WERI-Rb-1 (cell line): ENCODE data around the gene NMNAT2.
"Not testable (repeated sequence)": the region's sequence is repeated elsewhere in the genome, so short reads cannot be mapped to it uniquely, and the experiment has no call there.

Experiments used
- DNase-seq: peaks from one replicate; pipeline ENCODE4 v3.0.0-alpha.2; 2020
- H3K27ac ChIP-seq: fragments of 250-450 bp; sonication (Bioruptor Pico); 2 replicates; pipeline ENCODE4 v1.5.1; 2020; ENCODE audit warnings: mild to moderate bottlenecking, moderate library complexity
- H3K27me3 ChIP-seq: fragments of 250-450 bp; sonication (Bioruptor Pico); 2 replicates; pipeline ENCODE4 v1.5.1; 2021; ENCODE audit warnings: mild to moderate bottlenecking, low read depth, moderate library complexity; ENCODE audit not compliant: insufficient read depth, severe bottlenecking
- H3K36me3 ChIP-seq: fragments of 250-450 bp; sonication (Bioruptor Pico); 2 replicates; pipeline ENCODE4 v1.5.1; 2020; ENCODE audit warnings: mild to moderate bottlenecking, moderate library complexity
- H3K4me3 ChIP-seq: 2 replicates; pipeline ENCODE4 v1.5.1; 2011; ENCODE audit warnings: low read depth, mild to moderate bottlenecking, control low read depth, low read length
- H3K9me3 ChIP-seq: fragments of 250-450 bp; sonication (Bioruptor Pico); 2 replicates; pipeline ENCODE4 v1.5.1; 2021; ENCODE audit warnings: mild to moderate bottlenecking, moderate library complexity; ENCODE audit not compliant: severe bottlenecking
- CTCF ChIP-seq: IDR thresholded peaks from 2 replicates; pipeline ENCODE4 v1.5.1; 2011; ENCODE audit warnings: low read depth, mild to moderate bottlenecking, control low read depth, inconsistent platforms, low read length

Gene NMNAT2

DNA sequence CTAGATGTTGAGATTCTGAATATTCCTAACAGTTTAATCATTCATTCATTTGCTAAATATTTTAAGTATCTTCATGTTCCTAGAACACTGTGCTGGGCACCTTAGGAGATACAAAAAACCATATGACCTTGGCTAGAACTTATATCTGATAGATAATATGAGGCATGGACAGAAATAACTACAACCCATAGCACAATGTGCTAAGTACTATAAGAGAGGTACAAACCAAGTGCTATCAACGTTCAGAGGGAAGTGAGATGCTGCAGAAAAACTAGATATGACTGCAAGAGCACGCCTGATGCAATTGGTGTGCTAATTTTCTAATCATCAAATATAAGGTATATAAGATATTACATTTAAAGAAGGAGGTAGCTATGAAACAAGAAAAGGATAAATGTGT lies 10.7 kb downstream of the NMNAT2 start:
- no peaks in the 10 kb centered on the region for H3K27me3 ChIP-seq
- no peaks in the 10 kb centered on the region for H3K36me3 ChIP-seq
- DNase-seq: no peak

DNA sequence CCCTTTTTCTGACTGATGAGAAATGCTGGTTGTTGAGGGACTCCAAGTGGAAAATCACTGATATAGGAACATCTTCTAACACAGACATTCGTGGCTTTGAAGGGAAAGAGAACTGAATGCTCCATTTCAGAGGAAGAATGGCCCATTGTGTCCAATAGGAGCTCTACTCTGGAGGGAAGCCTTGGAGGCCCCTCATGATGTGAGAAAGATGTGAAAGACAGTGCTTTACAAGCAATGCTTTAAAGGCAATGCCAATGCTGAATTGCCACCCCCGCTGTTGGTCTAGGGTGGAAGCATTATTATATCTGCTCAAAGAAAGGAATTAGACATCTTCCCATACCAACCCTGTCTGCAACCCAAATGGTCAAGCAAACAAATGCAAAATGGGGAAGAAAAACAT lies 13.7 kb downstream of the NMNAT2 start:
- no peak for TF ChIP-seq CTCF
- Histone ChIP-seq H3K4me3 (no peak overlapping the region), H3K36me3 (no peaks in the 10 kb centered on the region), H3K27me3 (no peaks in the 10 kb centered on the region), H3K9me3 (no peaks in the 10 kb centered on the region), H3K27ac (no peak overlapping the region)
- no peak for DNase-seq

More for the DNA sequence above, 10.7 kb downstream of the NMNAT2 start:
- Histone ChIP-seq H3K27ac (no peak overlapping the region), H3K9me3 (no peaks in the 10 kb centered on the region), H3K4me3 (no peak overlapping the region)
- no peak for TF ChIP-seq CTCF

- H3K27me3 ChIP-seq: no peaks in the 10 kb centered on the region
- H3K4me3 ChIP-seq: no peak overlapping the region
- no peaks in the 10 kb centered on the region for H3K36me3 ChIP-seq
- no peaks in the 10 kb centered on the region for H3K9me3 ChIP-seq
- no peak for TF ChIP-seq CTCF
- H3K27ac ChIP-seq: no peak overlapping the region
- DNase-seq: no peak
Measured at GRCh38 chr1:183403498-183403897, 14.7 kb downstream of the NMNAT2 start.

- H3K36me3 ChIP-seq, H3K27ac ChIP-seq, DNase-seq, H3K27me3 ChIP-seq, H3K4me3 ChIP-seq, H3K9me3 ChIP-seq: not testable (repeated sequence)
Measured at GRCh38 chr1:183401565-183401964, 16.6 kb downstream of the NMNAT2 start.

- H3K27ac ChIP-seq: no peak overlapping the region
- TF ChIP-seq CTCF: no peak
- no peak overlapping the region for H3K4me3 ChIP-seq
- H3K36me3 ChIP-seq: no peaks in the 10 kb centered on the region
- no peaks in the 10 kb centered on the region for H3K9me3 ChIP-seq
- no peaks in the 10 kb centered on the region for H3K27me3 ChIP-seq
- DNase-seq: no peak
Measured at GRCh38 chr1:183394435-183394834, 23.7 kb downstream of the NMNAT2 start.

DNA sequence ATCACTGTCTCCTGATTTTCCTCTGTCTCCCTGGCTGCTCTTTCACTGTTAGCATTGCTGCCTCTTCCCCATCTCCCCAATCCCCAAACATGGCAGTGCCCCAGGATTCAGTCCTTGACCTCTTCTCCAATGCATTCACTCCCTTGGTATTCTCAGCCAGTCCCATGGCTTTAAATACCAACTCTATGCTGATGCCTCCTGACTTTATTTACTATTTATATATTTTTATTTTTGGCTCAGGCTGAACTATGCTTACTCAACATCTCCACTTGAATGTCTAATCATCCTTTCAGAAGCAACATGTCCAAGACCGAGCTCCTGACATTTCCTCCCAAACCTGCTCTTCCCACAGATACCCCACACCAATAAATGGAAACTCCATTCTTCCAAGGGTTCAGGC lies 26.3 kb downstream of the NMNAT2 start:
- no peaks in the 10 kb centered on the region for H3K9me3 ChIP-seq
- no peak overlapping the region for H3K27ac ChIP-seq
- H3K4me3 ChIP-seq: no peak overlapping the region
- no peak for TF ChIP-seq CTCF
- H3K27me3 ChIP-seq: no peaks in the 10 kb centered on the region
- H3K36me3 ChIP-seq: no peaks in the 10 kb centered on the region
- no peak for DNase-seq
